Retinal pigment epithelial cell (primary cell): ENCODE measurements around the gene BCCIP.

Experiments
- DNase-seq: peaks from one replicate; pipeline ENCODE4 v3.0.0-alpha.2; 2010; ENCODE audit warnings: low read depth
- H3K4me3 ChIP-seq: 2 replicates; pipeline ENCODE4 v1.5.1; 2011; ENCODE audit warnings: mild to moderate bottlenecking, low read length, control low read depth, moderate library complexity
- CTCF ChIP-seq: conservative IDR thresholded peaks from 2 replicates; pipeline ENCODE4 v1.5.1; 2011; ENCODE audit warnings: low read depth, low read length, control low read depth, inconsistent platforms

Gene BCCIP

DNA sequence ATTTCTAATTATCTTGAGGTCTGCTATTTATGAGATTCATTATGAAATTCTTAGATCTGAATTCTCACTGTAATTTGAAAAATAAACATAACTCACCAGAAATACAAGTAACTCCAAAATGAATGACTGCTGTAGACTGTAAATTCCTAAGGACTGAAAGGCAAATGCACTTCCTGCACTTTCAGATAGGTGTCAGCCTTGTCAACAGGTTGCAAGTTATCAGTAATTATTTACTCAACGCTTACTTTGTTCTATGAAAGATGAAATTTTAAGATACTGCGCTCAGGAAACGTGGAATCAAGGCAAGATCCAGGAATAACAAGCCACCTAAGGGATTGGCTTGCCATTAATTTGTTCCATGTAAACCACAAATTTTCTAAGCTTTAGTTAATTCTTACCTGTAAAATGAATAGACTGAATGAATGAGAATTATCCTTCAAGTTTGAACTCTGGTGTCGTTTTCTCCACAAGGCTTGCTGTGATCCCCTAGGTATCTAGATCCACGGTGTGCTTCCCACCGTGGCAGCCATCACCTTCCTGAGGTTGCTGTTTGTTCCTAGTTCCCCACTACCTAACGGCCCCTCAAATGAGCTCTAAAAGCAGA, 45.1 kb downstream of the BCCIP start:
- DNase-seq = no peak
- H3K4me3 ChIP-seq = no peak overlapping the region
- peak; percentile 94 for TF ChIP-seq CTCF

GRCh38 chr10:125871338-125871737, 48.0 kb downstream of the BCCIP start:
- H3K4me3 ChIP-seq = no peak overlapping the region
- no peak for TF ChIP-seq CTCF
- no peak for DNase-seq

DNA sequence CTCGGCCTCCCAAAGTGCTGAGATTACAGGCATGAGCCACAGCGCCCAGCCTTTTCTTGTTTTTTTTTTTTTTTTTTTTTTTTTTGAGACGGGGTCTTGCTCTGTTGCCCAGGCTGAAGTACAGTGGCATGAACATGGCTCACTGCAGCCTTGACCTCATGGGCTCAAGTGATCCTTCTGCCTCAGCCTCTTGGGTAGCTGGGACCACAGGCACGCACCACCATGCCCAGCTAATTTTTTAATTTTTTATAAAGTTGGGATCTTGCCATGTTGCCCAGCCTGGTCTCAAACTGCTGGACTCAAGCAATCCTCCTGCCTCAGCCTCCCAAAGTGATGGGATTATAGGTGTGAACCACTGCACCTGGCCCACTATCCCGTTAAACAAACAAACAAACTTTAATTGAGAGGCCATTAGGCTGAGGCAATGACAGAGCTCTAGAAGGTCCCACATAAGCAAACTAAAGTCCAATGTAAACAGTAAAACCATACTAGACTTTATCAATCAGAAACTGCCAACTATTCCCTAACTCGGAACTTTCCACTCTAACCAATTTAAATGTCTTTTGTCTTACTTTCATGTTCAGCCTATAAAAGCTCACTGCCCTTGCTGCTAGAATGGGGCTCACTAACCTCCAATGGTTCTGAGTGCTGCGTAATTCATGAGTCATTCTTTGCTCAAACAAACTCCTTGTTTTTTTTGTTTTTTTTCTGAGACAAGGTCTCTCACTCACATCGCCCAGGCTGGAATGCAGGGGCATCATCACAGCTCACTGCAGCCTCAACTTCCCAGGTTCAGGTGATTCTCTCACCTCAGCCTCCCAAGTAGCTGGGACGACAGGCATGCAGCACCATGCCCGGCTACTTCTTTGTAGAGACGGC, 55.9 kb downstream of the BCCIP start:
- TF ChIP-seq CTCF = no peak
- no peak for DNase-seq
- H3K4me3 ChIP-seq = no peak overlapping the region

DNA sequence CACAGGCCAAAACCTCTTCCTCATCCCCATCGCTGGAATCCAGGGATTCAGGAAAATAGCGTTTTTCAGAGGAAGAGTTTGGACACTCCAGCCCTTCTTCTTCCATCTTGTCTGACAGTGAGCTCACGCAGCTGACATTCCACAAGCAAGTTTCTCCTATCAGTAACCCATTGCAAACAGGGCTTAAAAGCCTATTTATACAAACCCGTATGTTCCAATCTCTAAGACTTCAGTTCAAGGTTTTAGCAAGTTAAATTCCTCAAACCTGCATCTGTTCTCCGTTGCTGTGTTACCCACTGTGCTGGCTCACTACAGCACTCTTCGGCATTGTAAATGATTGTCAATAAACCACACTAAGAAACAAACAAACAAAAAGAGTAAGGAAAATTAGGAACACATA, 57.4 kb downstream of the BCCIP start:
- no peak overlapping the region for H3K4me3 ChIP-seq
- no peak for DNase-seq
- TF ChIP-seq CTCF = no peak

GRCh38 chr10:125881192-125881591, 57.8 kb downstream of the BCCIP start, which contains the start of gene DHX32:
DHX32 (minus strand) TSS chr10:125881292; CDS start chr10:125880824, 468 bp downstream.
- no peak within 1 kb of the TSS for H3K4me3 ChIP-seq
- no peak for TF ChIP-seq CTCF
- no peak for DNase-seq

DNA sequence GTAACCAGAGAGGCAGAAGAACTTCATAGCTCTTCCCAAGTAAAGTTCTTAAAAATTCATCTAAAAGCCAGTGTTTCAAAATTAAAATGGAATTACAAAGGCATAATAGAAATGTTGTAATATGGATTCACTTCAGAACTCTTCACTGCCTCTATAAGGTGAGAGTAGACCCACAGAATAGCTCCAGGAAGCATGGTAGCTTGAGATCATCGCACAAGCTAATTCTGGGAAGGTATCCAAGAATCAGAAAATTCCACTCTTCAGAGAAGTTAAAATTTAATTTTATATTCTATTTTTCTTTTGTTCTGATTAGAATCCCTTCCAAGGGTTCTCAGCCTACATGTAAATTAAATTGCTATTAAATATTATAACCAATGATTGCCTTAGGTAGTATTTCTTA, 59.2 kb downstream of the BCCIP start:
- no peak overlapping the region for H3K4me3 ChIP-seq
- no peak for TF ChIP-seq CTCF
- no peak for DNase-seq

DNA sequence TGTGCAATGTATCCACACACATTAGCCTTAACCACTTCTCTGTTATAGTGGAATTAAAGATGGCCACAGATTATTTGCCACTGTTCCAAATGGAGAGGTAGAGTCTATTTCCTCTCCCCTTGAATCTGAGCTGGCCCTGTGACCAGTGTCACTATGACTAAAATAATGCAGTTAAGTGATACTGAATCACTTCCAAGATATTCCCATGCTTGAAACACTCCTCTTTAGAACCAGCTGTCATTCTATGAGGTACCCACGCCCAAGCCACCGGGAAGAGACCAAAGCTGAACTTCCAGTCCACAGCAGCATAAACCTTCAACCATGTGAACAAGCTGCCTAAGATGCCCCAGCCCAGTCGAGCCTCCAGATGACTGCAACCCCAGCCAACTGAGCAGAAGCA, 59.9 kb downstream of the BCCIP start:
- no peak overlapping the region for H3K4me3 ChIP-seq
- DNase-seq = no peak
- TF ChIP-seq CTCF = no peak
